H1 (cell line): ENCODE results near the gene CLUH. TPM values are rescaled to one million over a fixed set of nuclear protein-coding genes. Genes with fewer than 3 reads are reported as not detected.

Experiments
- BRCA1 ChIP-seq: IDR thresholded peaks from 2 replicates; pipeline ENCODE4 v1.6.1; 2012; ENCODE audit warnings: low read depth, low read length, improper control_type of control experiment
- NANOG ChIP-seq: IDR thresholded peaks from 2 replicates; pipeline ENCODE4 v1.6.1; 2011; ENCODE audit warnings: low read length, low read depth, mild to moderate bottlenecking, inconsistent platforms; ENCODE audit not compliant: insufficient read depth, poor library complexity, severe bottlenecking
- POLR2AphosphoS5 ChIP-seq: IDR thresholded peaks from 2 replicates; pipeline ENCODE4 v1.6.1; 2011; ENCODE audit warnings: low read depth, low read length
- polyA plus RNA-seq, 7 experiments: library from polyadenylated mRNA; depleted of rRNA in 3 of 7; stranded (reverse) in 5 of 7; unstranded in 2 of 7; fragments of >200 nt in 5 of 7; fragments of 200-250 nt in 2 of 7; gene quantifications; 1 replicate in 5 of 7; 2 replicates in 1 of 7; 4 replicates in 1 of 7; pipeline versions ENCODE4 v1.2.1 to v1.2.3, GENCODE V29; 2011 to 2013; ENCODE audit warnings: missing spikeins in 2 of 7, mixed read lengths in 2 of 7
- total RNA-seq: library from RNA; stranded (reverse); fragmentation: NEBNext Ultra II Directional; extraction: Animal tissue kit (Norgen Biotek cat#: 25700); gene quantifications from 2 replicates; pipeline ENCODE4 v1.2.1, GENCODE V29; 2021

The CLUH gene
- total and polyA plus RNA-seq, 2 of the 8 experiments (the other 6 are each of a cell fraction or from before 2014, with no cell fraction given): 33.6 to 98.6 TPM

DNA sequence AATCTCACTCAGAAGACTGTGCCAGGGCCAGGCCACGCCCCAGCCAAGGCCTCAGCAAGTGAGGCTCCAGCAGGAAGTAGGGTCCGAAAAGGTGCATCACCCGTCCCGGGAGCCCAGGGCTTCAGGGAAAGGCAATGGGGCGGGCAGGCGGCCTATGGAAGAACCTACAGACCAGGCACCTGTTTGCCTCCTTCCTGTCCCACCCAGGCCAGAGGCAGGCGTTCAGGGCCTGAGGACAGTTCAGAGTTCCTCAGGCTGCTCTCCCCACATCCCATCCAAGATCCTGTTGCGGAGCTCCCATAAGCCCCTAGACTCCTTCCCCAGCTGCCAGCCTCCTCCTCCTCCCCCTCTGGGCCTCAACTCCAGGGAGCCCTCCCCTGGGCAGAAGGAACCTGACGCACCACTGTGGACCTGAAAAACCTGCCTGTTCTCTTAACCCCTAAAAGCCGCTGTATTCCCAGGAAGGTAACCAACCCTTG is 2.3 kb downstream of the CLUH start (continued):
- TF ChIP-seq NANOG (no peak), POLR2AphosphoS5 (no peak), BRCA1 (no peak)
